Measurements from ENCODE around the gene SMYD2.

Gene SMYD2

DNA sequence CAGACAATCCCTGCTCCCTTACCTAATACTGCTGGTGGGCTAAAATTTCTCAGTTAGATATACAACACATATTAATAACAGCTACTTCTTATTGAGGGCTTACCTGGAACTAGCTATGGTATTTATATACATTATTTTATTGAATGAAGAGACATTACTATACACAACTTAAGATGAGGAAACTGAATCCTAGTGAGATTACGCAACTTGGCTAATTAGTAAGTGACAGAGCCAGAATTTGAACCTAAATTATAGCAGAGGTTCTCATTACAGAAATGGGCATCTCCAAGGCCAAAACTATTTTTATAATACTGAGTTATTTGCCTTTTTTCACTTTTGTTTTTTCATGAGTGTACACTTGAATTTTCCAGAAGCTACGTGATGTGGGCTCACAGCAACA, 44.5 kb upstream of the SMYD2 start:
- no peak for TF ChIP-seq EZH2 (IDR thresholded peaks at IDR 0.05; ENCODE audit: borderline replicate concordance, low read depth, low read length, severe bottlenecking)
- TF ChIP-seq CTCF (IDR thresholded peaks at IDR 0.05; ENCODE audit: borderline replicate concordance, extremely low read depth, low read length, poor library complexity, severe bottlenecking) = no peak
- H3K4me2 ChIP-seq (ENCODE audit: insufficient read depth, low read length) = no peak overlapping the region

GRCh38 chr1:214241060-214241459, 39.9 kb upstream of the SMYD2 start:
- peaks cover 5% of the 10 kb centered on the region for H3K27me3 ChIP-seq (ENCODE audit: insufficient read depth, low read length, poor library complexity)
- ATAC-seq (ENCODE audit: insufficient read depth, low read depth) = no peak
- H3K4me1 ChIP-seq (ENCODE audit: insufficient read depth, low read length) = no peaks in the 10 kb centered on the region
- no peaks in the 10 kb centered on the region for H4K20me1 ChIP-seq (ENCODE audit: insufficient read depth, low read length)
- TF ChIP-seq EZH2 (IDR thresholded peaks at IDR 0.05; ENCODE audit: borderline replicate concordance, low read depth, low read length, severe bottlenecking) = no peak
- TF ChIP-seq CTCF (IDR thresholded peaks at IDR 0.05; ENCODE audit: borderline replicate concordance, extremely low read depth, low read length, poor library complexity, severe bottlenecking) = no peak
- no peak overlapping the region for H3K4me3 ChIP-seq (ENCODE audit: low read depth in 1 of 2, low read length in 2 of 2)
- H2AFZ ChIP-seq (ENCODE audit: low read depth, low read length) = no peak overlapping the region
- no peak overlapping the region for H3K9ac ChIP-seq (ENCODE audit: low read depth, low read length)
- H3K4me2 ChIP-seq (ENCODE audit: insufficient read depth, low read length) = no peak overlapping the region
- no peak overlapping the region for H3K27ac ChIP-seq (ENCODE audit: low read length)
- peaks cover 2% of the 10 kb centered on the region for H3K9me3 ChIP-seq (ENCODE audit: insufficient read depth, low read length, severe bottlenecking)
- H3K36me3 ChIP-seq (ENCODE audit: insufficient read depth, low read length) = no peaks in the 10 kb centered on the region
- no peaks in the 10 kb centered on the region for H3K79me2 ChIP-seq (ENCODE audit: insufficient read depth, low read length)
- no peak for DNase-seq

More for the DNA sequence above, 44.5 kb upstream of the SMYD2 start:
- no peak overlapping the region for H3K9ac ChIP-seq (ENCODE audit: low read depth, low read length)
- no peak overlapping the region for H3K27ac ChIP-seq (ENCODE audit: low read length)
- no peak overlapping the region for H3K4me3 ChIP-seq (ENCODE audit: low read depth in 1 of 2, low read length in 2 of 2)
- no peaks in the 10 kb centered on the region for H3K79me2 ChIP-seq (ENCODE audit: insufficient read depth, low read length)
- no peaks in the 10 kb centered on the region for H3K4me1 ChIP-seq (ENCODE audit: insufficient read depth, low read length)
- H4K20me1 ChIP-seq (ENCODE audit: insufficient read depth, low read length) = no peaks in the 10 kb centered on the region
- H3K9me3 ChIP-seq (ENCODE audit: insufficient read depth, low read length, severe bottlenecking) = no peaks in the 10 kb centered on the region
- DNase-seq (no peak), ATAC-seq (ENCODE audit: insufficient read depth, low read depth) (no peak)
- H2AFZ ChIP-seq (ENCODE audit: low read depth, low read length) = no peak overlapping the region
- H3K36me3 ChIP-seq (ENCODE audit: insufficient read depth, low read length) = no peaks in the 10 kb centered on the region
- H3K27me3 ChIP-seq (ENCODE audit: insufficient read depth, low read length, poor library complexity) = peaks cover 4% of the 10 kb centered on the region

- ATAC-seq (ENCODE audit: insufficient read depth, low read depth) = no peak
Observed at GRCh38 chr1:214244252-214244651, 36.7 kb upstream of the SMYD2 start.

More at GRCh38 chr1:214244252-214244651, 36.7 kb upstream of the SMYD2 start:
- no peak overlapping the region for H2AFZ ChIP-seq (ENCODE audit: low read depth, low read length)
- peaks cover 10% of the 10 kb centered on the region for H3K27me3 ChIP-seq (ENCODE audit: insufficient read depth, low read length, poor library complexity)
- no peaks in the 10 kb centered on the region for H3K36me3 ChIP-seq (ENCODE audit: insufficient read depth, low read length)
- H3K79me2 ChIP-seq (ENCODE audit: insufficient read depth, low read length) = no peaks in the 10 kb centered on the region
- no peaks in the 10 kb centered on the region for H3K4me1 ChIP-seq (ENCODE audit: insufficient read depth, low read length)
- no peak for TF ChIP-seq EZH2 (IDR thresholded peaks at IDR 0.05; ENCODE audit: borderline replicate concordance, low read depth, low read length, severe bottlenecking)
- TF ChIP-seq CTCF (IDR thresholded peaks at IDR 0.05; ENCODE audit: borderline replicate concordance, extremely low read depth, low read length, poor library complexity, severe bottlenecking) = no peak
- H3K27ac ChIP-seq (ENCODE audit: low read length) = no peak overlapping the region
- H3K4me3 ChIP-seq (ENCODE audit: low read depth in 1 of 2, low read length in 2 of 2) = no peak overlapping the region
- H3K9me3 ChIP-seq (ENCODE audit: insufficient read depth, low read length, severe bottlenecking) = peaks cover 2% of the 10 kb centered on the region
- H3K4me2 ChIP-seq (ENCODE audit: insufficient read depth, low read length) = no peak overlapping the region
- H4K20me1 ChIP-seq (ENCODE audit: insufficient read depth, low read length) = no peaks in the 10 kb centered on the region
- no peak for DNase-seq
- no peak overlapping the region for H3K9ac ChIP-seq (ENCODE audit: low read depth, low read length)

All from DND-41 (cell line).